Panc1 (cell line): Measurements from ENCODE around the gene ATP6V0A4.

Experiments used
- CTCF ChIP-seq: fragments of 450-650 bp; IDR thresholded peaks from 2 replicates; pipeline ENCODE4 v1.5.1; 2017; ENCODE audit warnings: mild to moderate bottlenecking
- POLR2AphosphoS5 ChIP-seq: IDR thresholded peaks from 2 replicates; pipeline ENCODE4 v1.6.1; 2012; ENCODE audit warnings: mild to moderate bottlenecking, low read depth, low read length, moderate library complexity

DNA sequence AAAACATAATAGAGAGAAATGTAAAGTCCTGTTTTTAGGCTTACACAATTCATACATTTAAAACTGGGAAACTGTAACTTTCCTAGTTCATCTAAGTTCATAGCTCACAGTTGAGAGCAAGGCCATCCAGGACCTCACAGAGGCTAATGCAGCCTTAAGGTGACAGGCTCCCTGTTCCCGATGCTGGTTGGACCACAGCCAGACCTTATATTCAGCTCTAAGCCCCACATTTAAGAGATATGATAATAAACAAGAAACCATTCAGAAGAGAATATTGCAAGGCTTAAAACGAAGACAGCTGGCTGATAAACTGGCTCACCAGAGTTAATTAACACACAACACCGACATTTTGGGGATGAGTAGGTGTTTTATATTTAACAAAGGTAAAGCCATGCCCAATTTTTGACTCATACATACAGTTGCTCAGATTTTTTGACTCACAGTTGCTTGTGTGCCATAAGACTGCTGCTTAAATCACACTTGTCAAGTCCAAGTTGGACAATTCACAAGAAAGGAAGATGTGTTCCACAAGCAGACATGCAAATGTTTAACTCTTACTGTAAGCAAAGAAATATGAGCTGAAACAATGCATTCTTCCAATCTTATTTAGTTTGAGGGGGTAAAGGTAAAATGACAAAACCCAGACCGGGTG is 41.3 kb downstream of the ATP6V0A4 start:
- no peak for TF ChIP-seq POLR2AphosphoS5
- TF ChIP-seq CTCF, result no peak
